GM18858 (cell line): ENCODE data around the gene GMEB2.

ENCODE experiments used
- ATAC-seq: cut with Tn5 transposase; IDR thresholded peaks from one replicate; pipeline ENCODE4 v1.9.1; 2021; ENCODE audit not compliant: unreplicated experiment

The GMEB2 gene

GRCh38 chr20:63547725-63548480, 79.0 kb downstream of the GMEB2 start, which contains the start of gene SRMS:
TSS of gene SRMS (minus strand) at chr20:63547749. CDS start at chr20:63547463, 286 bp downstream.
- no peak for ATAC-seq

- no peak for ATAC-seq
Observed at GRCh38 chr20:63546956-63547724, 79.8 kb downstream of the GMEB2 start.

GRCh38 chr20:63546256-63546955, 80.5 kb downstream of the GMEB2 start:
- no peak for ATAC-seq

- ATAC-seq, result no peak
Observed at GRCh38 chr20:63545814-63546213, 81.1 kb downstream of the GMEB2 start.

- no peak for ATAC-seq
Observed at GRCh38 chr20:63544958-63545516, 81.9 kb downstream of the GMEB2 start.

- ATAC-seq, result no peak
Observed at GRCh38 chr20:63544241-63544957, 82.5 kb downstream of the GMEB2 start.

- no peak for ATAC-seq
Observed at GRCh38 chr20:63543733-63544132, 83.2 kb downstream of the GMEB2 start.

- no peak for ATAC-seq
Observed at GRCh38 chr20:63543131-63543530, 83.8 kb downstream of the GMEB2 start.

GRCh38 chr20:63542696-63543095, 84.2 kb downstream of the GMEB2 start:
- no peak for ATAC-seq

- ATAC-seq, result no peak
Observed at GRCh38 chr20:63542031-63542559, 84.8 kb downstream of the GMEB2 start.

GRCh38 chr20:63541371-63541770, 85.5 kb downstream of the GMEB2 start:
- no peak for ATAC-seq

- ATAC-seq, result no peak
Observed at GRCh38 chr20:63540417-63541186, 86.3 kb downstream of the GMEB2 start.

- ATAC-seq, result no peak
Observed at GRCh38 chr20:63539441-63540370, 87.2 kb downstream of the GMEB2 start.

- no peak for ATAC-seq
Observed at GRCh38 chr20:63539092-63539430, 87.8 kb downstream of the GMEB2 start.

GRCh38 chr20:63538204-63539091, 88.5 kb downstream of the GMEB2 start:
- no peak for ATAC-seq
